ENCODE data around the gene NOS3. TPM values are rescaled to one million over a fixed set of nuclear protein-coding genes. Genes with fewer than 3 reads are reported as not detected.

Gene NOS3
- polyA plus RNA-seq, 1 donor from 2014 or later = not detected

- Histone ChIP-seq H3K79me2 (replicated peaks; ENCODE audit: insufficient read depth, low read length) (no peaks in the 10 kb centered on the region), H3K4me2 (ENCODE audit: low read length) (no peak overlapping the region)
- TF ChIP-seq SMC3 (conservative IDR thresholded peaks at IDR 0.05; ENCODE audit: poor library complexity) (no peak), CTCF (IDR thresholded peaks at IDR 0.05; ENCODE audit: poor library complexity, severe bottlenecking) (no peak), MXI1 (conservative IDR thresholded peaks at IDR 0.05; ENCODE audit: poor library complexity, severe bottlenecking) (no peak), EP300 (conservative IDR thresholded peaks at IDR 0.05; ENCODE audit: poor library complexity, severe bottlenecking) (no peak), RAD21 (conservative IDR thresholded peaks at IDR 0.05) (no peak), REST (IDR thresholded peaks at IDR 0.05; ENCODE audit: borderline replicate concordance) (no peak), TAF1 (IDR thresholded peaks at IDR 0.05; ENCODE audit: low read depth) (no peak), POLR2AphosphoS5 (IDR thresholded peaks at IDR 0.05) (no peak), EZH2 (IDR thresholded peaks at IDR 0.05; ENCODE audit: borderline replicate concordance, insufficient read depth, low read length, poor library complexity, severe bottlenecking) (no peak)
Measured at GRCh38 chr7:151000897-151001495, 10.2 kb downstream of the NOS3 start.

GRCh38 chr7:151001546-151001945 is 10.7 kb downstream of the NOS3 start:
- H3F3A ChIP-seq (ENCODE audit: insufficient read depth, low read length, poor library complexity, severe bottlenecking) = no peaks in the 10 kb centered on the region
- no peak overlapping the region for H3K4me3 ChIP-seq (ENCODE audit: low read length)
- no peak overlapping the region for H3K4me2 ChIP-seq (ENCODE audit: low read length)
- H3K9me2 ChIP-seq (ENCODE audit: insufficient read depth, low read length) = no peaks in the 10 kb centered on the region
- no peaks in the 10 kb centered on the region for H3K27me3 ChIP-seq (ENCODE audit: insufficient read depth, low read depth, low read length)
- H2AFZ ChIP-seq (ENCODE audit: low read depth, low read length) = no peak overlapping the region
- H3K9me3 ChIP-seq (ENCODE audit: low read length) = no peaks in the 10 kb centered on the region
- no peak for TF ChIP-seq SMC3 (conservative IDR thresholded peaks at IDR 0.05; ENCODE audit: poor library complexity)
- no peak for TF ChIP-seq REST (IDR thresholded peaks at IDR 0.05; ENCODE audit: borderline replicate concordance)
- TF ChIP-seq POLR2AphosphoS5 (IDR thresholded peaks at IDR 0.05) = no peak
- no peak for TF ChIP-seq CTCF (IDR thresholded peaks at IDR 0.05; ENCODE audit: poor library complexity, severe bottlenecking)
- no peak for TF ChIP-seq RAD21 (conservative IDR thresholded peaks at IDR 0.05)
- TF ChIP-seq TAF1 (IDR thresholded peaks at IDR 0.05; ENCODE audit: low read depth) = no peak
- TF ChIP-seq EZH2 (IDR thresholded peaks at IDR 0.05; ENCODE audit: borderline replicate concordance, insufficient read depth, low read length, poor library complexity, severe bottlenecking) = no peak
- TF ChIP-seq MXI1 (conservative IDR thresholded peaks at IDR 0.05; ENCODE audit: poor library complexity, severe bottlenecking) = no peak
- no peak for TF ChIP-seq EP300 (conservative IDR thresholded peaks at IDR 0.05; ENCODE audit: poor library complexity, severe bottlenecking)
- H3K36me3 ChIP-seq (ENCODE audit: insufficient read depth, low read length) = no peaks in the 10 kb centered on the region
- no peak overlapping the region for H3K9ac ChIP-seq (ENCODE audit: low read length)
- no peak overlapping the region for H3K27ac ChIP-seq (ENCODE audit: low read length)
- no peaks in the 10 kb centered on the region for H4K20me1 ChIP-seq (ENCODE audit: insufficient read depth)
- H3K79me2 ChIP-seq (replicated peaks; ENCODE audit: insufficient read depth, low read length) = no peaks in the 10 kb centered on the region

More at GRCh38 chr7:151000897-151001495, 10.2 kb downstream of the NOS3 start:
- H3K9me2 ChIP-seq (ENCODE audit: insufficient read depth, low read length) = no peaks in the 10 kb centered on the region
- no peak overlapping the region for H2AFZ ChIP-seq (ENCODE audit: low read depth, low read length)
- no peaks in the 10 kb centered on the region for H3F3A ChIP-seq (ENCODE audit: insufficient read depth, low read length, poor library complexity, severe bottlenecking)
- H3K27ac ChIP-seq (ENCODE audit: low read length) = no peak overlapping the region
- H3K9me3 ChIP-seq (ENCODE audit: low read length) = no peaks in the 10 kb centered on the region
- no peaks in the 10 kb centered on the region for H3K27me3 ChIP-seq (ENCODE audit: insufficient read depth, low read depth, low read length)
- H3K9ac ChIP-seq (ENCODE audit: low read length) = no peak overlapping the region
- no peaks in the 10 kb centered on the region for H3K36me3 ChIP-seq (ENCODE audit: insufficient read depth, low read length)
- H3K4me3 ChIP-seq (ENCODE audit: low read length) = no peak overlapping the region
- no peaks in the 10 kb centered on the region for H4K20me1 ChIP-seq (ENCODE audit: insufficient read depth)
